Stimulated activated CD8-positive, alpha-beta memory T cell treated with anti-CD3 and anti-CD28 coated beads, Interleukin-4, amount 100 ng/mL, for 48 hours (primary cell): Measurements from ENCODE around the gene YPEL5.
A peak's percentile ranks its signal among the peaks of the same experiment; 100 is the strongest.
"Not testable (repeated sequence)": the region's sequence is repeated elsewhere in the genome, so short reads cannot be mapped to it uniquely, and the experiment has no call there.

Experiments
- DNase-seq: peaks from one replicate; pipeline ENCODE4 v3.0.0-alpha.2; 2020

Gene YPEL5

DNA sequence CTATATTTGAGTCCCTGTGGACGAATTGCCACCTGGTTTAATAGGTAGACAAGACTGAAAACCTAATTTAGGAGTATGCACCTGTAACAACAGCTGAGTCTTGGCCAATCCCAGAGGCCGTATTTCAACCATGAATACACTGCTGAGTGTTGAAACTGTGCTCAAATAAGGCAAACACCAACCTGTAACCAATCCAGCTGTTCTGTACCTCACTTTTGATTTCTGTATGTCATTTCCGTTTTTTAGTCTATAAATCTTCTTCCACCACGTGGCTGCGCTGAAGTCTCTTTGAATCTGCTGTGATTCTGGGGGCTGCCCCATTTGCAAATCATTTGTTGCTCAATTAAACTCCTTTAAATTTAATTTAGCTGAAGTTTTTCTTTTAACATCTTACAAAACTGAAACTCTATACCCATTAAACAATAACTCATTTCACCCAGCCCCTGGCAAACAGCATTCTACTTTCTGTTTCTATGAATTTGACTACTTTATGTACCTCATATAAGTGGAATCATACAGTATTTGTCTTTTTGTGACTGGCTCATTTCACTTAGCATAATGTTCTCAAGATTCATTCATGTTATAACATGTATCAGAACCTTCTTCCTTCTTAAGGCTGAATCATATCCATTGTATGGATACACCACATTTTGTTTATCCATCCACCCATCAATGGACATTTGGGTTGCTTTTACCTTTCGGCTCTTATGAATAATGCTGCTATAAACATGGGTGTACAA lies 7.5 kb upstream of the YPEL5 start:
- peak; percentile 44 for DNase-seq

DNA sequence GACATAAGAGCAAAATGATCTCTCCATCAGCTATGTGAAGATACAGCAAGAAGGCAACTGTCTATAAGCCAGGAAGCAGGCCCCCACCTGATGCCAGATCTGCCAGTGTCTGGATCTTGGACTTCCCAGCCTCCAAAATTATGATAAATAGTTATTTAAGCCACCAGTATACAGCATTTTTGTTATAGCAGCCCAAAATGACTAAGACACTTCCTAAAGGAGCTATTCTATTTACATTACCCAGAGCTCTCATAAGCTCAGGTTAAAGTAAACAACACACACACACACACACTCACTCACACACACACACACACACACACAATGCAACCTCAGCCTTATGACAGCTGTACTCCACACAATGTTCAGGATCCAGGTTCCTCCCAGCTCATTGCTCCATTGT lies 5.7 kb upstream of the YPEL5 start:
- no peak for DNase-seq

DNA sequence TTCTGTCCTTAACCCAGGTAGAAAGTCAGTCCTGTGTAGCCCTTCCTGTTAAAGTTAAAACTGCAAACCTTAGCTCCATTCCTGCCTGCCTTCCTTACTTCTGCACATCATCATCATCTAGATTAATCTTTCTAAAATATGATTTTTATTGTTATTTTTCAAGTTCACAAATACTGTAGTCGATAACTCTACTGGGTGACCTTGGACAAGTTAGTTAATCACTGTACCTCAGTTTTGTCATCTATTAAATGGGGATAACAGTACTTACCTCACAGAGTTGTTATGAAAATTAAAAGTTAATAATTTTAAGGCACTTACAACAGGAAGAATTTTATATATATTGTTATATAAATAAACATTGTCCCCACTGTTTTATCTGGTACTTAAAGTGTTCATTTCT lies 2.5 kb upstream of the YPEL5 start:
- no peak for DNase-seq

DNA sequence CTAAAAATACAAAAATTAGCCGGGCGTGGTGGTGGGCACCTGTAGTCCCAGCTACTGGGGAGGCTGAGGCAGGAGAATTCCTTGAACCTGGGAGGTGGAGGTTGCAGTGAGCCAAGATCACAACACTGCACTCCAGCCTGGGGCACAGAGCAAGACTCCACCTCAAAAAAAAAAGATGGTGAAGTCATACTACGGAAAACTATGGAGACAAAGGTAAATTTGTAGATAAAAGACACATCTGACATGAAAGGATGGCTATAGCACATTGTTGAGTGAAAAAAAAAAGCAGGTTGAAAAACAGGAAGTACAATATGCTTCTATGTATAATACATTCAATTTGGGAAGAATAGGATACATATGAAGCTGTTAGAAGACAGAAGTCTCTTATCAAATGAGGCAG lies 1.9 kb upstream of the YPEL5 start:
- not testable (repeated sequence) for DNase-seq

DNA sequence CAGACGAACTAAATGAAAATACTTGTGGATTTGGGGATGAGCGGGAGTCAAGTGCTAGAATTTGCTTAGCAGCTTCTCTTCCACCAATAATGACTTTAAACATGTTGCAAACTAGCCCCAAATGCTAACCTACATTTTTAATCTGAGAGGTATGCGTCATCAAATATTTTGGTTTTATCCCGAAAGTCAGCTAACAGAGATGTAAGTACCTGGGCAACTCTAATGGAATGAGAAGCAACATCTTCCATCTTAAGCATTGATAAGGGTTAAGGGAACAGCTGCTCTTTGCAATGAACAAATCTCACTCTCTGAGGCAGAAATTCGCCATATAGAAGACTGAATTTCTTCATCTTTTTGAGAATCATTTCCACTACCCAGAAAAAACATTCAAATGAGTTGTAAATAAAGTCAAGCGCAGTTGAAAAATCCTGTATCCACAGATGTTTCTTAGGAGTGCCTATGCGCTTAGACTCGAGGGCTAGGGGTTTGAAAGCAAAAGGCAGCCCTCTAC lies 926 bp upstream of the YPEL5 start:
- DNase-seq: no peak

DNA sequence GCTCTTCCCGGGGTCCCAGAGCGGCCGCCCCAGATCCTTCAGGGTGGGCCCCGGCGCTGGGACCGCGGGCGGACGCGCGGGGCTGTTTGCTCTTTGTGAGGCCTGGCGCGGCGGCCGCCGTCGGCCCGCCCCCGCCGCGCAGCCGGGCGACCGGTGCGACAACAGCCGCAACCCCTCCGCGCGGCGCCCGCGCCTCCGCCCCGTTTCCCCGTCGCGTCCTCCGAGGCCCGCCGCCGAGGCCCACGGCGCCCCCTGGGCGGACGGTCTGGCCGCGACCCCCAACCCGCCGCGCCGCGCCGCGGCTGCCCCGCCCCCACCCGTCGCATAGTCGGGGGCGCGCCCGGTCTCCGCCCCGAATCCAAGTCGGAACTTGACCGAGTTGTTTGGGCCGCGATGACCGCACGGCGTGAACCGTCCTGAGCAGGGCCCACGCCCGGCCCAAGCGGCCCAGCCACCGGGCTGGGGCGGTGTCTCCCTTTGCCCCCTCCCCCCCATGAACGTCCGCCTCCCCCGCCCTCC lies 448 bp downstream of the YPEL5 start:
- DNase-seq: no peak

DNA sequence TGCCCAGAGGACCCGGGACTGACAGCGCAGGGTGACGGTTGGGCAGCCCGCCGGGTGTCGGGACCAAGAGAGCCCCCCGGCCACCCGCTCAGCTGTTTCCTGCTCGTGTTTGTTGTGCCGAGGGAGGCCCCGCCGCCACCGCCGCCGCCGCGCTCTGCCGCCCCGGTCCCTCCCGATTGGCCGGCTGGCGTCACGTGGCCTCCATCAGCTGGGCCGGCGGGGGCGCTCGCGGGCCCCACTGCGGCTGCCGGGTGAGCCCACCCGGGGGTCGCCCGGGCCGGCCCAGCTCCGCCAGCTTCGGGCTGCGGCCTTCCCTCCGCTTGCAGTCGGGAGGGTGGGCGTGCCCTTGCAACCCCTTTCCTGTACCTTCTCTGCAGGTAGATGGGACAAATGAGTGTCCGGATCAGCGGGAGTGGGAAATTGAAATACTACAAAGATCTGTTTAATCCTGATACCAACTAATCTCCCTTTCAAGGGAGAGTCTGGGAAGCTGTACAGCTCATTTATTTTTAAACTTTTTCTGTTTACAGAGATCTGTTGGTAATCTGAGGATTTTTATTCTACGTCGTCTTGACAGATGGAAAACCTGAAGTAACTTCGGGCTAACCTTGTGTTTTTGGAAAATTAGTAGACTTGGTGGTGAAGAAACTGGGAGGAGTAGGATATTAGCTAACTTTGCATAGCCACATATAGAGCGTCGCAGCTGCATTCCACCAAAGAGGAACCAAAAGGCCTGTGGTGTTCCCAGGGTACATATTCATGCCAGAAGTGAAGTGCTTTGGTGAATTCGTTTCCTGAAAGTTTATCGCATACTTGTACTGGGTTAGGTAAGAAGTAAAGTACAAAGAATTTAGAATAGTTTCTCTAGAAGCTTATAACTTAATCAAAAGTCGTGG lies 1.2 kb downstream of the YPEL5 start:
- DNase-seq: peak; percentile 84

DNA sequence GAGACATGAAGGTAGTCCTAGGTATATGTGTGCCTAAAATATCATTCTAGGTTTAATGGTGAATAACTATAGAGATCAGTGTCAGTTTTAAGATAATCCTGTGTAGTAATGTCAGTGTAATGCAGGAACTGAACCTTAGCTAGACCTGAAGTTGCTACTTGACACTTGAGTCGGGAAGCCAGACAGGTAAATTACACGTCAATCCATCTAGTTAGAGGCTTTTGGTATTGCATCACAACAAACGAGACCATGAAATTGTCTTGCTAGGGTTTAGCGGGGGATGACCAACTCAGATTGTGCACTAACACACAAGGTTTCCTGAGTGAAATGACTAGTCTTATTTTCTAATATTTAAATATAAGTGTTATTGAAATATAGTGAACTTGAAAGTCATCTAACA lies 2.0 kb downstream of the YPEL5 start:
- no peak for DNase-seq

DNA sequence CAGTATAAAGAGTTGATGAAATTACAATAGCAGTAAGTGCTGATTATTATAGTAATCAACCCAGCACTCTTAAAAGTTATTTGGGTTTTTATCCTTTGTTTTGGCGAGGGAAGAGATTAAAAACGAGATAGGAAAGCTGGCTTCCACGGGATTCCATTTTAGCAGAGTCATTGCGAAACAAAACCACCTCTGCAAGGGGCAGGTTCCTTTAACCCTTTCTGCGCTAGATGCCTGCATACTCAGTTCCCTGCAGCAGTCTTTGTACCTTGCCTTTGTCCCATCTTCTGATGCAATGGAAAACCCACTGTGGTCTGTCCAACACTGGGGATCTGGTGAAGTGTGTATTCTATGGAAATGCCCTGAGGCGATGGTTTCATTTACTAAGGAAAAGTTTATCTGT lies 2.7 kb downstream of the YPEL5 start:
- DNase-seq: peak; percentile 51

DNA sequence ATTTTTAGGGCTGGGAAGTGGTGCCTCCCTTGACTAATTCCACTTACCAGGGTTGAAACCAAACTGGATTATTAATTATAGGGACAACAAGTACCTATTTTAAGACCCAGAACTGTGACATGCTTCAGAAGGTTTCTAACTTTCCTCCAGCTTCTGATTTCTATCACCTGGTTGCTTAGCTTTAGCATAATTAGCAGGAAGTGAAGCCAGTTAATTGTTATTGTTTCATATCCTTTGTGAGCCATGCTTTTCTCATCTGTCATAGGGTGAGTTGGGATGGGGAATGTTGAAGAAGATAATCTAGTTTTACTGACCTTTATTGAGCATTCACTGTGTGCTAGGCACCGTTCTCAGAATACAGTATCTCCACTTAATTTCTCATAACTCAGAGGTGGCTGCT lies 3.2 kb downstream of the YPEL5 start:
- DNase-seq: no peak

DNA sequence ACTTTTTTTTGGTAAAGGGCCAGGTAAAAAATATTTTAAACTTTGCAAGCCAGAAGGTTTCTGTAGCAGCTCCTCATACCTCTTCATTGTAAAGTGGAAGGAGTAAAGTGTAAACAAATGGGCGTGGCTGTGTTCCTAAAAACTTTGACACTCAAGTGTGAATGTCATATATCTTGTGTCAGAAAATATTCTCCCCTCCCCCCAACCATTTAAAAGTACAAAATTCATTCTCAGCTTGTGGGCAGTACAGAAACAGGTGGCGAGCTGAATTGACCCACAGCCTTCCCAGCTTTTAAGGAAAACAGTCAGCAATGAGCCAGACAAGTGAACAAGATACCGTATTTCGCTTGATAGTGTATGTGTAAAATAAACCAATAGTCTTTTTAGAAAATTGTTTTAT lies 4.0 kb downstream of the YPEL5 start:
- DNase-seq: no peak

DNA sequence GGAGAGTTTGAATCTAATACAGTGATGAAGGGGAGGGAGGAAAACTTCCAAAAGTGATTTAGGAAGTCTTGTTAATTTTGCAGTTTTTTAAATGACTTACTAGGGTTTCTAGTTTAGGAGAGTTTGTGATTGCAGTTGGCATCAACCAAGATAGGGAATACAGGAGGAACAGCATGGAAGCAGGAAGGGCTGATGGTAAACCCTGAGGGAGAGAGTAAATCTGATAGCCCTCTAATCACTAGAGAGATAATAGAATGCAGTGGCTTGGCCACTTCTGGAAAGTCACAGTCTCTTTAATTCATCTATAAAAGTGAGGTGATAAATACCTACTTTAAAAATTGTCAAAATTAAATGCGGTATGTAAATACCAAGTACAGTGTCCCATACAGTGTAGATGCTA lies 5.6 kb downstream of the YPEL5 start:
- DNase-seq: no peak

DNA sequence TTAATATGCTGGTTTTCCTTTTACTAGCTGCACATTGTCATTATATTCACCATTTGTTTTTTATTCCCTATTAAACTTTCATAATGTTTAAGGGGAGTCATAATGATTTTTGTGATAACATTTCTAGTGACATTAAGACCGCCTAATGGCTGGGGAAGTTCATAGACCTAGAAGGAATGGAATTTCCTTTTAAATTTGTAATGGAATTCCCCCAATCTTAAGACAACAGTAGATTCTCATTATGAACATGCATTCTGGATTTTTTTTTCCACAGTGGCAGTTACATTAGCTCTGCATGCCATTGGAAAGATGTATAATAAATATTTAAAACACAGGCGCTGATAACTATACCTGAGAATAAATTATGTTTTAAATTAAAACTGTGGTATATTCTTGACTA lies 8.4 kb downstream of the YPEL5 start:
- no peak for DNase-seq

DNA sequence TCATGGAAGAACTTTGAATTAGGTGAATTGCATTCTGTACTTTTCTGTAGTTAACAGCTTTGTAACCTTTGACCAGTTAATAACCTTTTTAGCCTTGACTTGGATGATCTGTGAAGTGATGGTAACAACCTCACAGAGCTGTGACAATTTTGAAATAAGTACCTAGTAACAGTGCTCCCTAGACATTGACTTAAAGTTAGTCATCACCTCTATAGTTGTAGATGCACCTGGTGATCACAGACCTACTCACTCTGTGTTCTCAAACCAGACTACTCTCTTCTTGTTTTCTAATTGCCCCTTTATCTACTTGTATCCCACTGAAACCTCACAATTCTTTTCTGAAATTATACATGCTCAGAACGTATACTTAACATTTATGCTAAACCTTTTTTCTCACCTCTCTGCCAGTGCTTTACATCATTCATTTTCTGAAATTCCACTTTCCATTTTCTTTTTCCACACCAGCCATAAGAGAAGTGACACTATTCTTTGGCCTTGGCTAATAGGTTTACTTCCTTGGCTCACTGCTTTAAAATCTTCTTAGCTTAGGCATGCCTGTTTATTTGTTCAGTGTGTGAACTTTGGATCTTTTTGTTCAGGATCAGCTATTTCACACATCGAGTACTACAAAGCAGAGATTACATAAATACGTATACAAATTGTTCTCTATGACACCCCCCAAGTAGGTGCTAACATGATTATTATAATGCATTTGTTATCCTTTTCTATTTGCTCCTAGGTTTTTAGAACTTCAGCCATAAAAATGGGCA lies 9.3 kb downstream of the YPEL5 start:
- DNase-seq: no peak

DNA sequence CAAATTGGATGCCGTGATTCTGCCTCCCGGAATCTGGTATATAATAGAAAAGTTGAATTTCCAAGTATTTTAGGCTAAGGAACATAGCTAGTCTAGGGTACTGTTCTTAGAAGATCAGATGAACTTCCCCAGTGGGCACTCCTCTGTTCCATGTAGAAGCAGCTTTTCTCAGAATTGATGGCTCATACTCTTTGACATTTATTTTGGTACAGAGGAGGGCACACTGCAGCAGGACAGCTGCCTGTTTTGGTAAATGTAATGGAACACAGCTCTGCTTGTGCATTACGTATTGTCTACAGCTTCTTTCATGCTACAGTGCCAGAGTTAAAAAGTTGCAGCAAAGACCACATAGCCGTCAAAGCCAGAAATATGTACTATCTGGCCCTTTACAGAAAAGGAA lies 10.8 kb downstream of the YPEL5 start:
- DNase-seq: no peak

DNA sequence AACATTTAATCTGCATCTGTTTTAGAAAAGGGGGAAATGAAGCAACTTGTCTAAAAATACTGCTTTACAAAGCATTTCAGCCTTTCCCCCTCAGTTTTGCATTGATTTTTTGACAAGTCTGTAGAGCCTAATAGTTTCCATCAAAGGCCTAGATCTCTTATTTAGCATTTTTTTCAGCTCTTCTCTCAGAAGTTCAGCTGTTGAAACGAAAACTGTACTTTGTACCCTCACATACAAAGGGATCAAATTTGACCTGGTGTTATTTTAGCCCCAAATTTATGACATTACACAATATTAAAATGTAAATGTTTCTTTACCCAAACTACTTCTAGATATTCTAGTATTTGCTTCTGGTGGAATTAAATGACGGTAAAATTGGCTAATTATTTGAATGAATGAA lies 13.0 kb downstream of the YPEL5 start:
- DNase-seq: no peak

DNA sequence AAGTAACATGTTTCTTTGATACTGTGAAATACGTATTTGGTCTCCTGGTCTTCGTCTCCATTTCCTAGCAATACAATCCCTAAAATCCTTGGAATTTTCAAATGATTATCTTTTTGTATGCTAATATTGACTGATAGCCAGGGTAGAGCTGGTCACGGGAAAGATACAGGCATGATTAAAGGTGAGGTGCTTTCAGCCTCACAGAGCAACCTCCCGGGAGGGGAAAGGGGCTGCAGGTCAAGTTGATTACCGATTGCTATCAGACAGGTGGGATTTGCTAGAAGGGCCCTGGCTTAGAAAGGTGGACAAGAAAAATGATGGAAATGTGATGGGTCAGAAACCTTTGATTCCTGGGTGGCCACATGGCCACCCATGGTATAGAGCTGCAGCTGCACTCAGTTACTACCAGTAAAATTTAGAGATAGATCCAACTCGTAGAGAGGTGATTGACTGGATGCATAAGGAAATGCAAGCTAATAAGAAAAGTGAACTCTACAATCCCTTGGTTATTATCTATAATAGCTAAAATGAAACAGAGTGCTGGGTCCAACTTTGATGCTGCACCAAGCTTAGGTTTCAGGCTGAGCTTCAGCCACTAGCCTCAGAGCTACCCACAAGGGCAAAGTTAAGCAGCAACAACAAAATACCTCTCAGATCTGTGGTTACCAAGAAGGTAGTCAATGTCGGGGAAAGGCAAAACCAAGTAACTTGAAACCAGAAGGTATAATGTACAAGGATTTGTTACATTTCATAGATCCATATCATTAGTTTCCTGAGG lies 15.3 kb downstream of the YPEL5 start:
- no peak for DNase-seq

DNA sequence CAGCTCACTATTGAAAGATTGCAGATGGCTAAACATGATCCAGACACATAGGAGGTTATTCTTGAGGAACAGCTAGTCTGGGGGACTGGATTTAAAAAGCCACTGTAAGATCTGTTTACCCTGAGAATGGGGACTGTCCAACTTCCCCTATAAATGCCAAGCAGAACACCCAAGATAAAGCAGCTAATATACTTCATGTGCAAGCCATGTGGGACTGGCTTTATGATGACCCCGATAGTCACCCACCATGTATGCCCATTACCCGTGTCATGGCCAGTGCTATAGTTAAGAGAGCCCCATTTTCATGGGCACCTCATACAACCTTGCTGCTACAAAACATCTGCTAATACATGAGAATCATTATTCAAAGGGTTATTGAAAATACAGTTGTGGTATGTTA lies 16.0 kb downstream of the YPEL5 start:
- no peak for DNase-seq

DNA sequence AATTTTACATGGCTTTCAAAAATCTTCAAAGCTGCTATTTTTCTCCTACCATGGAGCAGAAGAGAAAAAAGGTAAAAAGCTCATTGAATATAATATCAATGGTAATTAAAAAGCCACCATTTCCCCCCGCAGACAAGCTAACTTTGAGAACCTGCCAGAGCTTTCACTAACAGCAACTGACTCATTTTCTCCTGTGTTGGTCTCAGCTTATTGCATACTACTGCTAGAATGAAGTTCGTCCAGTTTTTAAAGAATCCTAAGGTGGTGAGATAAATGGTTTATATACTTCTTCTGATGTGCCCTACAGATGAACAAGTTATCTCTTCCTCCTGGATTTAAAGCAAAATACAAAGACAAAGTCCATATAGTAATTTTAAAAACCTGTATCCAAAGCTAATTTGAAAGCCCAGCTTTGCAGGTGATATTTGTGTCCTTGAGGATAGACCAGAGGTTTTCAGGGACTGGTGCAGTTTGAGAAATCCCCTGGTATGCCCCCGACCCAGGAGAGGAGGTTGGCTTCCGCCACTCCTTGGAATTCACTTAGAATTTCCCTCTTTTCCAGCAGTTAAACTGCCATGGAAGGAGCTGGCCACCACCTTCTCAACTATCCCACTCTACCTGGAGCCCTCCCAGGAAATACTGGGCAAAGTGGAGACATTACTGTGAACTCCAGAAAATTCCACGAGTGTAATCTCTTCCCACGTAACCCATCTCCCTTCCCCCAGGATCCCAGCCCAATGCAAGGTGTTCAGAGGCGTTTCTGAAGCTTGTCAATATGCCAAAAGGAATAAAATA lies 17.5 kb downstream of the YPEL5 start:
- no peak for DNase-seq

DNA sequence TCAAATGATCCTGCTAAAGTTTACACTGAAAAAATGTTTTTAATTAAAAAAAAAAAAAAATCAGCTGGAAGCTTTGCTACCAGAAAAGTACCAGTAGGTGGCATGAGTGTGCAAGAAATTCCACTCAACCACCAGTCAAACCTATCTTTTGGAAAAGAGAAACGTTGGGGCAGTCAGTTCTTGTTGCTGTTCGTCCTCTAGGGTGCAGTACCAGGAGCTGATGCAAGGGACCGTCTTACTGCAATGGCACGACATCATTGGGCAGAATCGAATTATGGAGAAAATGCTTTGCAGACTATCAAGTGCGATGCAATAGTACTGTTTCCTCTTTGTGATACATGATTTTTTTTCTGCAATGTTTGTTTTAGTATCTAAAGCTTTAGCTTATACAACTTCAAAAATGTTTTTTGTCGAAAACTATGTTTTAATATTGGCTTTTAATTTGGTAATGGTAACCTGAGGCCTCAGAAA lies 18.3 kb downstream of the YPEL5 start:
- DNase-seq: peak; percentile 58

DNA sequence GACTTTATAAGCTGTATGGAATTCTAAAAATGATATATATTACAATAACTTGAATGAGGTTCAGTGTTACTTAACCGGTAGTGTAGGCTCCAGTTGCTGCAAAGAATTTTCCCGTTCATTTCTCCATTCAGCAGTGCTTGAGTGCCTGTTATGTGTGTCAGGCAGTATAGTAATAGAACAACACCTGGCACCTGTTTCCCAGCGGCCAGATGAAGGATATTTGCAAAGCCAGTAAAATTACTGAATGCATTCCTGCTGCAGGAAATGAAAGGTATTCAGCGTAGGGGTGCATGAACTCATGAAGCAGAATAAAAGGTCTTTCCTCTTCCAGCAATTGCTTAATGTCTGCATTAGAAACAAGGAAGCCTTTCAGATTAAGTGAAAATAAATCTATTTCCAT lies 18.8 kb downstream of the YPEL5 start:
- DNase-seq: no peak
